NCI-H226 (cell line): ENCODE measurements around the gene TMEFF2.

Experiments
- DNase-seq: peaks from one replicate; pipeline ENCODE4 v3.0.0-alpha.2; 2015

The TMEFF2 gene

GRCh38 chr2:192060161-192060560, 134.6 kb downstream of the TMEFF2 start:
- DNase-seq: no peak

- no peak for DNase-seq
These were observed 135.5 kb downstream of the TMEFF2 start for GRCh38 chr2:192059266-192059665.

GRCh38 chr2:192053921-192054320, 140.8 kb downstream of the TMEFF2 start:
- no peak for DNase-seq

GRCh38 chr2:192051533-192051932, 143.2 kb downstream of the TMEFF2 start:
- no peak for DNase-seq

- no peak for DNase-seq
These were observed 145.4 kb downstream of the TMEFF2 start for GRCh38 chr2:192049362-192049761.

GRCh38 chr2:192047315-192048107, 147.2 kb downstream of the TMEFF2 start:
- DNase-seq: no peak

GRCh38 chr2:192044496-192044895, 150.2 kb downstream of the TMEFF2 start:
- no peak for DNase-seq

GRCh38 chr2:192043216-192043870, 151.4 kb downstream of the TMEFF2 start:
- DNase-seq: no peak

- DNase-seq: no peak
These were observed 152.6 kb downstream of the TMEFF2 start for GRCh38 chr2:192042126-192042525.

GRCh38 chr2:192038110-192038509, 156.6 kb downstream of the TMEFF2 start:
- no peak for DNase-seq

- DNase-seq: no peak
These were observed 158.8 kb downstream of the TMEFF2 start for GRCh38 chr2:192035731-192036442.

GRCh38 chr2:192030856-192031255, 163.9 kb downstream of the TMEFF2 start:
- DNase-seq: no peak

- DNase-seq: no peak
These were observed 164.4 kb downstream of the TMEFF2 start for GRCh38 chr2:192030289-192030688.

GRCh38 chr2:192029089-192029488, 165.6 kb downstream of the TMEFF2 start:
- peak; percentile 24 for DNase-seq

GRCh38 chr2:192026825-192027120, 168.0 kb downstream of the TMEFF2 start:
- no peak for DNase-seq

GRCh38 chr2:192026059-192026824, 168.5 kb downstream of the TMEFF2 start:
- DNase-seq: no peak

- DNase-seq: no peak
These were observed 169.1 kb downstream of the TMEFF2 start for GRCh38 chr2:192025637-192026036.

GRCh38 chr2:192023006-192023405, 171.7 kb downstream of the TMEFF2 start:
- DNase-seq: no peak

- DNase-seq: no peak
These were observed 176.9 kb downstream of the TMEFF2 start for GRCh38 chr2:192017844-192018243.

GRCh38 chr2:192016265-192016664, 178.5 kb downstream of the TMEFF2 start:
- DNase-seq: peak; percentile 27

GRCh38 chr2:192013211-192013610, 181.5 kb downstream of the TMEFF2 start:
- no peak for DNase-seq

GRCh38 chr2:192011196-192011595, 183.5 kb downstream of the TMEFF2 start:
- no peak for DNase-seq

- DNase-seq: no peak
These were observed 184.7 kb downstream of the TMEFF2 start for GRCh38 chr2:192010073-192010472.
